Measurements from ENCODE around the gene GNG12. TPM values are rescaled to one million over a fixed set of nuclear protein-coding genes. Genes with fewer than 3 reads are reported as not detected.
A peak's percentile ranks its signal among the peaks of the same experiment; 100 is the strongest.

Gene GNG12
- total RNA-seq, 1 donor from 2014 or later: 33.9 TPM

- no peaks in the 10 kb centered on the region for H3K36me3 ChIP-seq (ENCODE audit: control insufficient read depth in 3 of 3, insufficient read depth in 3 of 3, low read length in 3 of 3)
- H3K9ac ChIP-seq (ENCODE audit: low read depth in 1 of 3, low read length in 3 of 3): no peak overlapping the region
- no peak overlapping the region for H3K4me3 ChIP-seq (ENCODE audit: low read length in 3 of 3)
- no peak overlapping the region for H3K27ac ChIP-seq (ENCODE audit: low read depth, low read length)
- H3K4me1 ChIP-seq (ENCODE audit: control insufficient read depth in 3 of 3, insufficient read depth in 3 of 3, low read length in 3 of 3): peaks cover 11 to 14% (median 11%) of the 10 kb centered on the region in 3 donors
- no peaks in the 10 kb centered on the region for H3K9me3 ChIP-seq (ENCODE audit: control insufficient read depth in 3 of 3, low read length in 3 of 3)
- no peaks in the 10 kb centered on the region for H3K27me3 ChIP-seq (ENCODE audit: control insufficient read depth in 3 of 3, insufficient read depth in 3 of 3, low read length in 3 of 3)
Measured at GRCh38 chr1:67740543-67740942, 92.7 kb downstream of the GNG12 start.

- Histone ChIP-seq H3K9me3 (ENCODE audit: control insufficient read depth in 3 of 3, low read length in 3 of 3) (no peaks in the 10 kb centered on the region), H3K4me3 (ENCODE audit: low read length in 3 of 3) (no peak overlapping the region), H3K27ac (ENCODE audit: low read depth, low read length) (no peak overlapping the region), H3K9ac (ENCODE audit: low read depth in 1 of 3, low read length in 3 of 3) (no peak overlapping the region), H3K36me3 (ENCODE audit: control insufficient read depth in 3 of 3, insufficient read depth in 3 of 3, low read length in 3 of 3) (no peaks in the 10 kb centered on the region), H3K4me1 (ENCODE audit: control insufficient read depth in 3 of 3, insufficient read depth in 3 of 3, low read length in 3 of 3) (peaks cover 11 to 18% (median 12%) of the 10 kb centered on the region in 3 donors), H3K27me3 (ENCODE audit: control insufficient read depth in 3 of 3, insufficient read depth in 3 of 3, low read length in 3 of 3) (no peaks in the 10 kb centered on the region)
Measured at GRCh38 chr1:67739361-67739760, 93.9 kb downstream of the GNG12 start.

- H3K9ac ChIP-seq (ENCODE audit: low read depth in 1 of 3, low read length in 3 of 3): no peak overlapping the region
- H3K4me1 ChIP-seq (ENCODE audit: control insufficient read depth in 3 of 3, insufficient read depth in 3 of 3, low read length in 3 of 3): peaks cover 17 to 25% (median 20%) of the 10 kb centered on the region in 3 donors
- H3K27me3 ChIP-seq (ENCODE audit: control insufficient read depth in 3 of 3, insufficient read depth in 3 of 3, low read length in 3 of 3): no peaks in the 10 kb centered on the region
- H3K36me3 ChIP-seq (ENCODE audit: control insufficient read depth in 3 of 3, insufficient read depth in 3 of 3, low read length in 3 of 3): no peaks in the 10 kb centered on the region
- no peak overlapping the region for H3K27ac ChIP-seq (ENCODE audit: low read depth, low read length)
- no peaks in the 10 kb centered on the region for H3K9me3 ChIP-seq (ENCODE audit: control insufficient read depth in 3 of 3, low read length in 3 of 3)
- no peak overlapping the region for H3K4me3 ChIP-seq (ENCODE audit: low read length in 3 of 3)
Measured at GRCh38 chr1:67738401-67738800, 94.9 kb downstream of the GNG12 start.

GRCh38 chr1:67737875-67738274 lies 95.4 kb downstream of the GNG12 start:
- Histone ChIP-seq H3K9ac (ENCODE audit: low read depth in 1 of 3, low read length in 3 of 3) (no peak overlapping the region), H3K27me3 (ENCODE audit: control insufficient read depth in 3 of 3, insufficient read depth in 3 of 3, low read length in 3 of 3) (no peaks in the 10 kb centered on the region), H3K36me3 (ENCODE audit: control insufficient read depth in 3 of 3, insufficient read depth in 3 of 3, low read length in 3 of 3) (no peaks in the 10 kb centered on the region), H3K4me1 (ENCODE audit: control insufficient read depth in 3 of 3, insufficient read depth in 3 of 3, low read length in 3 of 3) (peaks cover 18 to 30% (median 20%) of the 10 kb centered on the region in 3 donors), H3K27ac (ENCODE audit: low read depth, low read length) (no peak overlapping the region), H3K9me3 (ENCODE audit: control insufficient read depth in 3 of 3, low read length in 3 of 3) (no peaks in the 10 kb centered on the region), H3K4me3 (ENCODE audit: low read length in 3 of 3) (no peak overlapping the region)

- no peak overlapping the region for H3K4me3 ChIP-seq (ENCODE audit: low read length in 3 of 3)
- peak overlapping the region; percentile 50 for H3K27ac ChIP-seq (ENCODE audit: low read depth, low read length)
- H3K27me3 ChIP-seq (ENCODE audit: control insufficient read depth in 3 of 3, insufficient read depth in 3 of 3, low read length in 3 of 3): no peaks in the 10 kb centered on the region
- H3K4me1 ChIP-seq (ENCODE audit: control insufficient read depth in 3 of 3, insufficient read depth in 3 of 3, low read length in 3 of 3): peaks cover 20 to 33% (median 20%) of the 10 kb centered on the region in 3 donors
- no peaks in the 10 kb centered on the region for H3K9me3 ChIP-seq (ENCODE audit: control insufficient read depth in 3 of 3, low read length in 3 of 3)
- peak overlapping the region in 1 of 3 donors; percentile 30 for H3K9ac ChIP-seq (ENCODE audit: low read depth in 1 of 3, low read length in 3 of 3)
- no peaks in the 10 kb centered on the region for H3K36me3 ChIP-seq (ENCODE audit: control insufficient read depth in 3 of 3, insufficient read depth in 3 of 3, low read length in 3 of 3)
Measured at GRCh38 chr1:67736750-67737149, 96.5 kb downstream of the GNG12 start.

DNA sequence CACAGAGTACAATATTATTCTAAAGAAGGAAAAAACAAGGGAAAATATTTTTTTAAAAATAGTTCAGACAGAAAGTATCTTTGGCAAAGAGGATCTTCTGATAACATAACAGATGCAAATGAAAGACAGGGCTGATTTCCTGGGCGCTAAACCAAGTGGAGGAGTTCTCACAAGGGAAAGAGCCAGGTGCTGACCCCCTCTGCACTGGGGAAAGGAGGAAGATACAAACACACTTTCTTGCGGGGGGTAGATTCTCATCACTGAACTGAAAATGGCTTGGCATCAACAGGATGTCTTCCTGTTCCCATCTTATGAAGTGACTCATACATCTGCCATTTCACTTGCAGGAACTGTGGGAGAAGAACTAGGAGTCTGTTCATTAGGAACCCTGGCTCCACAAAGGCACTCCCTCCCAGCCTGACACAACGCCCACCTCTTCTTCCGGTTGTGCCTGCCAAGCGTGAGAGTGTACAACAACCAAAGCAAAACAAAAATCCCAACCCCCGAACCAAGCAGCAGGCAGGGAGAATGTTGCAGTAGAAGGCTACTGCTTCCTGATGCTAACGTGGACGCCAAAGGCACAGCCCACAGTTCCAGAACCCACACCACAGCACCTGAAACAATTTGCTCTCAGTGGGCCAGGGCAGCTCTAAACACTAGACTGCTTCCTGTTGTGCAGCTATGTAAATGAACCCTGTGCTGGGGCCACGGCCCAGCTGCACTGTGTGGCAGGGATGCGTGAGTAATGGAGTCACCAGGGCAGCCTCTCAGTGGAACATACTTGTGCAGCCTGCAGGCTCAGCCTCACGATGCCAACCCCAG lies 97.2 kb downstream of the GNG12 start:
- H3K27me3 ChIP-seq (ENCODE audit: control insufficient read depth in 3 of 3, insufficient read depth in 3 of 3, low read length in 3 of 3): no peaks in the 10 kb centered on the region
- H3K4me3 ChIP-seq (ENCODE audit: low read length in 3 of 3): peak overlapping the region in 1 of 3 donors; percentile 26
- no peaks in the 10 kb centered on the region for H3K9me3 ChIP-seq (ENCODE audit: control insufficient read depth in 3 of 3, low read length in 3 of 3)
- H3K4me1 ChIP-seq (ENCODE audit: control insufficient read depth in 3 of 3, insufficient read depth in 3 of 3, low read length in 3 of 3): peaks cover 20 to 30% (median 20%) of the 10 kb centered on the region in 3 donors
- H3K36me3 ChIP-seq (ENCODE audit: control insufficient read depth in 3 of 3, insufficient read depth in 3 of 3, low read length in 3 of 3): no peaks in the 10 kb centered on the region
- H3K9ac ChIP-seq (ENCODE audit: low read depth in 1 of 3, low read length in 3 of 3): peak overlapping the region in 2 of 3 donors; percentile 20 to 30
- H3K27ac ChIP-seq (ENCODE audit: low read depth, low read length): peak overlapping the region; percentile 50

- Histone ChIP-seq H3K27ac (ENCODE audit: low read depth, low read length) (peak overlapping the region; percentile 50), H3K27me3 (ENCODE audit: control insufficient read depth in 3 of 3, insufficient read depth in 3 of 3, low read length in 3 of 3) (no peaks in the 10 kb centered on the region), H3K4me3 (ENCODE audit: low read length in 3 of 3) (no peak overlapping the region), H3K9ac (ENCODE audit: low read depth in 1 of 3, low read length in 3 of 3) (no peak overlapping the region), H3K9me3 (ENCODE audit: control insufficient read depth in 3 of 3, low read length in 3 of 3) (no peaks in the 10 kb centered on the region), H3K4me1 (ENCODE audit: control insufficient read depth in 3 of 3, insufficient read depth in 3 of 3, low read length in 3 of 3) (peaks cover 20 to 29% (median 20%) of the 10 kb centered on the region in 3 donors), H3K36me3 (ENCODE audit: control insufficient read depth in 3 of 3, insufficient read depth in 3 of 3, low read length in 3 of 3) (no peaks in the 10 kb centered on the region)
Measured at GRCh38 chr1:67735206-67735605, 98.1 kb downstream of the GNG12 start.

GRCh38 chr1:67734323-67734690 lies 99.0 kb downstream of the GNG12 start:
- H3K9ac ChIP-seq (ENCODE audit: low read depth in 1 of 3, low read length in 3 of 3): no peak overlapping the region
- no peaks in the 10 kb centered on the region for H3K36me3 ChIP-seq (ENCODE audit: control insufficient read depth in 3 of 3, insufficient read depth in 3 of 3, low read length in 3 of 3)
- H3K4me1 ChIP-seq (ENCODE audit: control insufficient read depth in 3 of 3, insufficient read depth in 3 of 3, low read length in 3 of 3): peaks cover 20 to 29% (median 20%) of the 10 kb centered on the region in 3 donors

GRCh38 chr1:67733681-67734322 lies 99.5 kb downstream of the GNG12 start:
- Histone ChIP-seq H3K4me3 (ENCODE audit: low read length in 3 of 3) (no peak overlapping the region), H3K36me3 (ENCODE audit: control insufficient read depth in 3 of 3, insufficient read depth in 3 of 3, low read length in 3 of 3) (no peaks in the 10 kb centered on the region), H3K4me1 (ENCODE audit: control insufficient read depth in 3 of 3, insufficient read depth in 3 of 3, low read length in 3 of 3) (peaks cover 20 to 29% (median 20%) of the 10 kb centered on the region in 3 donors), H3K9me3 (ENCODE audit: control insufficient read depth in 3 of 3, low read length in 3 of 3) (no peaks in the 10 kb centered on the region), H3K27me3 (ENCODE audit: control insufficient read depth in 3 of 3, insufficient read depth in 3 of 3, low read length in 3 of 3) (no peaks in the 10 kb centered on the region), H3K9ac (ENCODE audit: low read depth in 1 of 3, low read length in 3 of 3) (no peak overlapping the region), H3K27ac (ENCODE audit: low read depth, low read length) (no peak overlapping the region)

More at GRCh38 chr1:67734323-67734690, 99.0 kb downstream of the GNG12 start:
- H3K27ac ChIP-seq (ENCODE audit: low read depth, low read length): no peak overlapping the region
- H3K4me3 ChIP-seq (ENCODE audit: low read length in 3 of 3): no peak overlapping the region
- H3K27me3 ChIP-seq (ENCODE audit: control insufficient read depth in 3 of 3, insufficient read depth in 3 of 3, low read length in 3 of 3): no peaks in the 10 kb centered on the region
- H3K9me3 ChIP-seq (ENCODE audit: control insufficient read depth in 3 of 3, low read length in 3 of 3): no peaks in the 10 kb centered on the region

- Histone ChIP-seq H3K27me3 (ENCODE audit: control insufficient read depth in 3 of 3, insufficient read depth in 3 of 3, low read length in 3 of 3) (no peaks in the 10 kb centered on the region), H3K27ac (ENCODE audit: low read depth, low read length) (peak overlapping the region; percentile 20), H3K9me3 (ENCODE audit: control insufficient read depth in 3 of 3, low read length in 3 of 3) (no peaks in the 10 kb centered on the region), H3K4me3 (ENCODE audit: low read length in 3 of 3) (no peak overlapping the region), H3K4me1 (ENCODE audit: control insufficient read depth in 3 of 3, insufficient read depth in 3 of 3, low read length in 3 of 3) (peaks cover 20 to 29% (median 20%) of the 10 kb centered on the region in 3 donors), H3K36me3 (ENCODE audit: control insufficient read depth in 3 of 3, insufficient read depth in 3 of 3, low read length in 3 of 3) (no peaks in the 10 kb centered on the region), H3K9ac (ENCODE audit: low read depth in 1 of 3, low read length in 3 of 3) (no peak overlapping the region)
Measured at GRCh38 chr1:67732750-67733151, 100.5 kb downstream of the GNG12 start.
